NCI-H2107 (cell line): Measurements from ENCODE around the gene TMED1.

Source experiments
- DNase-seq: peaks from one replicate; lab custom pipeline; 2025; lab: John Stamatoyannopoulos, UW

The TMED1 gene

GRCh38 chr19:10809651-10810285 lies 26.2 kb downstream of the TMED1 start:
- DNase-seq, result no peak

- DNase-seq, result no peak
Measured at GRCh38 chr19:10808937-10809649, 26.9 kb downstream of the TMED1 start.

GRCh38 chr19:10805758-10806247 lies 30.2 kb downstream of the TMED1 start:
- no peak for DNase-seq

GRCh38 chr19:10805065-10805757 lies 30.8 kb downstream of the TMED1 start:
- no peak for DNase-seq

GRCh38 chr19:10803252-10803651 lies 32.8 kb downstream of the TMED1 start:
- DNase-seq, result no peak

GRCh38 chr19:10802479-10802878 lies 33.5 kb downstream of the TMED1 start:
- DNase-seq, result no peak

- DNase-seq, result no peak
Measured at GRCh38 chr19:10800488-10800887, 35.5 kb downstream of the TMED1 start.

- DNase-seq, result no peak
Measured at GRCh38 chr19:10797541-10798256, 38.3 kb downstream of the TMED1 start.

- DNase-seq, result no peak
Measured at GRCh38 chr19:10797078-10797477, 38.9 kb downstream of the TMED1 start.

GRCh38 chr19:10796653-10797052 lies 39.4 kb downstream of the TMED1 start:
- no peak for DNase-seq

GRCh38 chr19:10789866-10790265 lies 46.1 kb downstream of the TMED1 start:
- DNase-seq, result no peak

GRCh38 chr19:10788146-10788545 lies 47.9 kb downstream of the TMED1 start:
- no peak for DNase-seq

- no peak for DNase-seq
Measured at GRCh38 chr19:10784257-10784656, 51.8 kb downstream of the TMED1 start.

- DNase-seq, result no peak
Measured at GRCh38 chr19:10782795-10783194, 53.2 kb downstream of the TMED1 start.
